H1 (cell line): ENCODE measurements around the gene S100A11. TPM values are rescaled to one million over a fixed set of nuclear protein-coding genes. Genes with fewer than 3 reads are reported as not detected.

Experiments
- CTCF ChIA-PET: fragments of 300-600 bp; sonication (Branson Sonifier 250); formaldehyde crosslinking; loops from one replicate; lab custom pipeline; 2021; ENCODE audit not compliant: partially characterized antibody; lab: Charles Lee
- POLR2A ChIA-PET: fragments of 300-600 bp; sonication (Branson Sonifier 250); formaldehyde crosslinking; loops from one replicate; lab custom pipeline; 2021; ENCODE audit warnings: inconsistent platforms; ENCODE audit not compliant: partially characterized antibody; lab: Charles Lee
- DNase-seq, 2 experiments: peaks; one replicate each; pipeline versions ENCODE4 v3.0.0 to v3.0.0-alpha.2; 2010 to 2022; ENCODE audit warnings: low spot score in 2 of 2, low read depth in 1 of 2, mixed read lengths in 1 of 2
- FAIRE-seq: peaks from 2 replicates; lab custom pipeline; 2011; peaks lifted over from hg19 to GRCh38; lab: Jason Lieb, UNC
- H2AFZ ChIP-seq: 2 replicates; pipeline ENCODE4 v1.8.1; 2012; ENCODE audit warnings: low read length, inconsistent platforms
- H2AK5ac ChIP-seq: 2 replicates; pipeline ENCODE4 v1.6.1; 2013; ENCODE audit warnings: low read depth, low read length
- H2BK120ac ChIP-seq: replicated peaks from 2 replicates; pipeline ENCODE3; 2013; ENCODE audit warnings: low read depth, low read length, inconsistent platforms
- H2BK12ac ChIP-seq: 2 replicates; pipeline ENCODE4 v1.6.1; 2013; ENCODE audit warnings: low read depth, low read length
- H2BK15ac ChIP-seq: 2 replicates; pipeline ENCODE4 v1.6.1; 2013; ENCODE audit warnings: low read length
- H2BK20ac ChIP-seq: 2 replicates; pipeline ENCODE4 v1.6.1; 2013; ENCODE audit warnings: low read length
- H2BK5ac ChIP-seq: 2 replicates; pipeline ENCODE4 v1.6.1; 2013; ENCODE audit warnings: low read depth, low read length
- H3K14ac ChIP-seq: 2 replicates; pipeline ENCODE4 v1.6.1; 2013; ENCODE audit warnings: inconsistent platforms; ENCODE audit not compliant: insufficient read length
- H3K18ac ChIP-seq: 2 replicates; pipeline ENCODE4 v1.6.1; 2013; ENCODE audit warnings: low read length; ENCODE audit errors: extremely low read depth
- H3K23ac ChIP-seq: 2 replicates; pipeline ENCODE4 v1.6.1; 2013; ENCODE audit warnings: inconsistent platforms; ENCODE audit not compliant: insufficient read length
- H3K23me2 ChIP-seq: 2 replicates; pipeline ENCODE4 v1.6.1; 2013; ENCODE audit warnings: low read depth, low read length
- H3K27ac ChIP-seq: 2 replicates; pipeline ENCODE4 v1.6.1; 2011; ENCODE audit warnings: low read depth, low read length, inconsistent platforms
- H3K27me3 ChIP-seq, 4 experiments: replicated peaks in 1 of 4; 1 replicate in 1 of 4; 2 replicates in 3 of 4; pipeline versions ENCODE4 v1.6.1 to v1.8.1; 2011 to 2013; ENCODE audit warnings: low read length in 3 of 4, mild to moderate bottlenecking in 3 of 4, inconsistent platforms in 2 of 4, mixed read lengths in 2 of 4, moderate library complexity in 1 of 4; ENCODE audit not compliant: control insufficient read depth in 3 of 4, insufficient read depth in 3 of 4; ENCODE audit errors: extremely low read depth in 1 of 4
- H3K36me3 ChIP-seq, 4 experiments: 2 replicates each; pipeline versions ENCODE4 v1.6.1 to v1.8.1; 2011 to 2013; ENCODE audit warnings: mild to moderate bottlenecking in 4 of 4, low read length in 3 of 4, moderate library complexity in 2 of 4, control low read depth in 1 of 4, inconsistent platforms in 1 of 4; ENCODE audit not compliant: insufficient read depth in 4 of 4, control insufficient read depth in 2 of 4
- H3K4ac ChIP-seq: replicated peaks from 2 replicates; pipeline ENCODE3; 2013; ENCODE audit warnings: low read length, low read depth, mixed read lengths, inconsistent platforms; ENCODE audit not compliant: insufficient read length
- H3K4me1 ChIP-seq, 4 experiments: replicated peaks in 1 of 4; 1 replicate in 1 of 4; 2 replicates in 3 of 4; pipeline versions ENCODE4 v1.6.1 to v1.8.1; 2011 to 2013; ENCODE audit warnings: low read length in 3 of 4, inconsistent platforms in 2 of 4, mixed read lengths in 1 of 4; ENCODE audit not compliant: insufficient read depth in 4 of 4, control insufficient read depth in 3 of 4
- H3K4me2 ChIP-seq, 2 experiments: 2 replicates each; pipeline versions ENCODE4 v1.6.1 to v1.8.1; 2011 to 2013; ENCODE audit warnings: low read depth in 2 of 2, low read length in 2 of 2, control low read depth in 1 of 2, inconsistent platforms in 1 of 2, mild to moderate bottlenecking in 1 of 2; ENCODE audit not compliant: insufficient read depth in 1 of 2
- H3K4me3 ChIP-seq, 4 experiments: fragments of 200-600, 300-600 bp in 1 of 4; sonication (generic), shearing (Covaris generic), sonication (Bioruptor Twin) in 1 of 4; 2 replicates each; pipeline versions ENCODE4 v1.5.1 to v1.8.1; 2011 to 2016; ENCODE audit warnings: low read length in 4 of 4, low read depth in 3 of 4, control low read depth in 2 of 4, inconsistent platforms in 2 of 4, mild to moderate bottlenecking in 2 of 4, mixed read lengths in 1 of 4, moderate library complexity in 1 of 4; ENCODE audit not compliant: insufficient read depth in 2 of 4; ENCODE audit errors: extremely low read depth in 1 of 4
- H3K56ac ChIP-seq: replicated peaks from 2 replicates; pipeline ENCODE3; 2013; ENCODE audit warnings: low read depth, mild to moderate bottlenecking, mixed read lengths, low read length, inconsistent platforms; ENCODE audit not compliant: insufficient read length
- H3K79me1 ChIP-seq: 2 replicates; pipeline ENCODE4 v1.6.1; 2013; ENCODE audit warnings: low read depth, low read length, control low read depth
- H3K79me2 ChIP-seq, 2 experiments: 2 replicates each; pipeline versions ENCODE4 v1.6.1 to v1.8.1; 2012 to 2013; ENCODE audit warnings: low read length in 2 of 2, mild to moderate bottlenecking in 2 of 2, inconsistent platforms in 1 of 2; ENCODE audit not compliant: insufficient read depth in 2 of 2, control insufficient read depth in 1 of 2
- H3K9ac ChIP-seq, 4 experiments: replicated peaks in 1 of 4; 1 replicate in 1 of 4; 2 replicates in 3 of 4; pipeline versions ENCODE4 v1.6.1 to v1.8.1; 2011 to 2013; ENCODE audit warnings: low read depth in 3 of 4, low read length in 3 of 4, control low read depth in 2 of 4, mild to moderate bottlenecking in 2 of 4, moderate library complexity in 2 of 4, inconsistent platforms in 1 of 4; ENCODE audit errors: extremely low read depth in 1 of 4
- H3K9me3 ChIP-seq, 2 experiments: 2 replicates each; pipeline versions ENCODE4 v1.6.1 to v1.8.1; 2012 to 2013; ENCODE audit warnings: mild to moderate bottlenecking in 2 of 2, moderate library complexity in 2 of 2, control low read depth in 1 of 2, inconsistent platforms in 1 of 2, low read depth in 1 of 2, low read length in 1 of 2, mixed read lengths in 1 of 2; ENCODE audit not compliant: insufficient read depth in 2 of 2
- H4K20me1 ChIP-seq, 2 experiments: replicated peaks in 1 of 2; 2 replicates each; pipeline versions ENCODE3 to v1.8.1; 2011 to 2013; ENCODE audit warnings: inconsistent platforms in 2 of 2, low read length in 2 of 2, mild to moderate bottlenecking in 1 of 2; ENCODE audit not compliant: insufficient read depth in 2 of 2, control insufficient read depth in 1 of 2
- H4K5ac ChIP-seq: 2 replicates; pipeline ENCODE4 v1.6.1; 2013; ENCODE audit warnings: low read length, low read depth, mixed read lengths, inconsistent platforms; ENCODE audit not compliant: insufficient read length
- H4K8ac ChIP-seq: 2 replicates; pipeline ENCODE4 v1.8.0; 2013; ENCODE audit warnings: mild to moderate bottlenecking, moderate library complexity, low read length, inconsistent platforms; ENCODE audit not compliant: insufficient read depth; ENCODE audit errors: extremely low read depth
- H4K91ac ChIP-seq: replicated peaks from 2 replicates; pipeline ENCODE3; 2013; ENCODE audit warnings: low read length, mixed read lengths, inconsistent platforms; ENCODE audit not compliant: insufficient read length
- ATF3 ChIP-seq: IDR thresholded peaks from 2 replicates; pipeline ENCODE4 v1.6.1; 2011; ENCODE audit warnings: low read depth, mild to moderate bottlenecking, low read length; ENCODE audit not compliant: insufficient read depth
- TEAD4 ChIP-seq: IDR thresholded peaks from 2 replicates; pipeline ENCODE4 v1.6.1; 2012; ENCODE audit warnings: low read depth, low read length, inconsistent platforms, mixed read lengths
- WGBS, 2 experiments: shearing (Covaris generic) in 1 of 2; methylation state at CpG; one replicate each; pipeline versions ENCODE4 v1.1.6 to v1.1.7; 2013 to 2015; ENCODE audit warnings: low lambda C conversion rate in 2 of 2, mixed read lengths in 2 of 2, inconsistent platforms in 1 of 2, low coverage in 1 of 2, missing lambda C conversion rate in 1 of 2; ENCODE audit not compliant: insufficient replicate concordance in 2 of 2, insufficient coverage in 1 of 2, insufficient read length in 1 of 2; ENCODE audit errors: extremely low coverage in 1 of 2, missing lambda C conversion rate in 1 of 2; 5-methylcytosine and 5-hydroxymethylcytosine counted together
- polyA plus RNA-seq, 7 experiments: library from polyadenylated mRNA; depleted of rRNA in 3 of 7; stranded (reverse) in 5 of 7; unstranded in 2 of 7; fragments of >200 nt in 5 of 7; fragments of 200-250 nt in 2 of 7; gene quantifications; 1 replicate in 5 of 7; 2 replicates in 1 of 7; 4 replicates in 1 of 7; pipeline versions ENCODE4 v1.2.1 to v1.2.3, GENCODE V29; 2011 to 2013; ENCODE audit warnings: missing spikeins in 2 of 7, mixed read lengths in 2 of 7
- total RNA-seq: library from RNA; stranded (reverse); fragmentation: NEBNext Ultra II Directional; extraction: Animal tissue kit (Norgen Biotek cat#: 25700); gene quantifications from 2 replicates; pipeline ENCODE4 v1.2.1, GENCODE V29; 2021

The S100A11 gene
- total and polyA plus RNA-seq, 2 of the 8 experiments (the other 6 are each of a cell fraction or from before 2014, with no cell fraction given): 120 to 343 TPM

- Histone ChIP-seq H3K14ac (no peak overlapping the region), H2AFZ (no peak overlapping the region), H3K27me3 (no peaks in the 10 kb centered on the region; a peak in 2 of 7 replicates), H2BK12ac (no peak overlapping the region), H2BK15ac (no peak overlapping the region), H3K4me3 (no peak overlapping the region), H3K4ac (no peak overlapping the region), H2BK5ac (no peak overlapping the region), H3K23ac (no peak overlapping the region), H4K8ac (no peak overlapping the region), H3K9ac (no peak overlapping the region), H4K20me1 (no peaks in the 10 kb centered on the region), H3K27ac (no peak overlapping the region), H3K4me1 (peaks cover 4 to 12% (median 6%) of the 10 kb centered on the region in 4 experiments; a peak in 6 of 7 replicates), H3K18ac (no peak overlapping the region), H4K91ac (no peak overlapping the region), H3K36me3 (peaks cover 3 to 18% (median 6%) of the 10 kb centered on the region in 4 experiments; a peak in 5 of 8 replicates), H4K5ac (no peak overlapping the region), H3K56ac (no peak overlapping the region), H3K4me2 (peak overlapping the region; percentile 73 to 99; a peak in 2 of 4 replicates), H3K79me1 (no peaks in the 10 kb centered on the region), H2AK5ac (no peak overlapping the region), H2BK120ac (no peak overlapping the region), H3K9me3 (no peaks in the 10 kb centered on the region), H3K23me2 (peaks cover 6% of the 10 kb centered on the region; the same call in 1 of the 2 replicates), H3K79me2 (no peaks in the 10 kb centered on the region), H2BK20ac (no peak overlapping the region)
- ChIA-PET POLR2A (interaction anchor here (0.8 to 1.6 kb wide), 5 partner anchors 10 to 494 kb away, joined by 3 to 4 read pairs (median 3); partner anchors contain the start of genes C2CD4D, THEM4 and TUFT1), CTCF (interaction anchor here (0.7 to 4.0 kb wide), 26 partner anchors 9 to 1319 kb away, joined by 3 to 32 read pairs (median 5); partner anchors contain the start of gene S100A10)
- no peak for DNase-seq
- WGBS, 2 experiments: 52% methylated on average over 1 of the region's 1 CpG; no CpG with 5 or more reads in 1 of the 2 experiments
- FAIRE-seq: no peak
- no peak for TF ChIP-seq TEAD4
- no peak for TF ChIP-seq ATF3
Observed at GRCh38 chr1:152034324-152034653, 2.5 kb downstream of the S100A11 start.
